GM21786 (cell line): ENCODE results near the gene DNAAF2.
"Not testable (repeated sequence)": the region's sequence is repeated elsewhere in the genome, so short reads cannot be mapped to it uniquely, and the experiment has no call there.

ENCODE experiments used
- ATAC-seq: cut with Tn5 transposase; IDR thresholded peaks from one replicate; pipeline ENCODE4 v1.9.1; 2021; ENCODE audit not compliant: unreplicated experiment

DNAAF2 gene

GRCh38 chr14:49634547-49635334 is at the start of gene DNAAF2:
Gene DNAAF2, minus strand, starts transcription at chr14:49635244. Its CDS starts 95 bp downstream, at chr14:49635149.
- peak; percentile 30 for ATAC-seq

DNA sequence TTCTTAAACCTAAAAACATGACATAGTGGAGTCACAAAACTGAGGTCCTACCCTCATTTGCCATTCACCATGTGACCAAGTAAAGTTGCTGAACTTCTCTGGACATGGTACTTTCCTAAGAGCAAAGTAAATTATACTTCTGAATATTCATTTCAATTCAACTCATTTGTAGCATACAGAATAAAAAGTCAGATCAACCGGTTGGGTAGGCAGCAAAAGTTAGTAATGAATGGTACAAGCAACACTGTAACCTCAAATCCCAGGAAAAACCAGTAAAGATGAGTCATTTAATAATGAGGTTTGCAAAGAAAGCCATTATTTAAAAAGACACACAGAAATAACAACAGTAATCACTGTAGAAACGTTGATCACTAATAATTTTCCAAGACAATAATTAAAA is 44.2 kb upstream of the DNAAF2 start:
- ATAC-seq, result no peak

GRCh38 chr14:49677643-49678042 is 42.6 kb upstream of the DNAAF2 start:
- no peak for ATAC-seq

- ATAC-seq, result no peak
Measured at GRCh38 chr14:49673586-49673985, 38.5 kb upstream of the DNAAF2 start.

DNA sequence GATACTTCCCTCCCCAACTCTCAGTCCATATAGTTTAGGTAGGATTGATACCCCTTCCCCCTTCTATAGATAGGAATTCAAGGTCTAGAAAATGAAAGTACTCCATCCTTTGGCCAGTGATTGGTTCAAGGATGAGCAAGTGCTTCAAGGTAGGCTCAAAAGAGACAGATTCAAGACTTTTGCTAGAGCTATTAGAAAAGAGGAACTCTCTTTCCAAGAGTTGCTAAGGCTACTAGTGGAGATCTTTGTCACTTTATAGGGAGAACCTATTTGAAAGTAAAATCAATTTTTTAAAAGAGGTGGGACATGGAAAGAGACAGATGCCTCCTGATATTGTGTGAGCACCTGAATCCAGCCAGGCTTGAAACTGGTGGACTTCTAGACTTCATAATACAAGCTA is 35.4 kb upstream of the DNAAF2 start:
- no peak for ATAC-seq

GRCh38 chr14:49659526-49660455 is 24.7 kb upstream of the DNAAF2 start:
- no peak for ATAC-seq

DNA sequence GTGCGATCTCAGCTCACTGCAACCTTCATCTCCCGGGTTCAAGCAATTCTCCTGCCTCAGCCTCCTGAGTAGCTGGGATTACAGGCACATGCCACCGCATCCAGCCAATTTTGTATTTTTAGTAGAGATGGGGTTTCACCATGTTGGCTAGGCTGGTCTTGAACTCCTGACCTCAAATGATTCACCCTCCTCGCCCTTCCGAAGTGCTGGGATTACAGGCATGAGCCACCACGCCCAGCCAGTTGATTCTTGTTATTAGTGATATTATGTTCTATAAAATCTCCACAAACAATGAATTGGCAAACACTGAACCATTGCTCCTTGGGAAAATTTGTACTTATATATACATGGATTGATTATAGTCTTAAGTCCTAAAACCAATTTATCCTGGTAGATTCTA is 22.5 kb upstream of the DNAAF2 start:
- not testable (repeated sequence) for ATAC-seq

- ATAC-seq, result no peak
Measured at GRCh38 chr14:49654511-49654910, 19.5 kb upstream of the DNAAF2 start.

- ATAC-seq, result no peak
Measured at GRCh38 chr14:49653508-49653907, 18.5 kb upstream of the DNAAF2 start.

GRCh38 chr14:49642163-49642562 is 7.1 kb upstream of the DNAAF2 start:
- ATAC-seq, result no peak

DNA sequence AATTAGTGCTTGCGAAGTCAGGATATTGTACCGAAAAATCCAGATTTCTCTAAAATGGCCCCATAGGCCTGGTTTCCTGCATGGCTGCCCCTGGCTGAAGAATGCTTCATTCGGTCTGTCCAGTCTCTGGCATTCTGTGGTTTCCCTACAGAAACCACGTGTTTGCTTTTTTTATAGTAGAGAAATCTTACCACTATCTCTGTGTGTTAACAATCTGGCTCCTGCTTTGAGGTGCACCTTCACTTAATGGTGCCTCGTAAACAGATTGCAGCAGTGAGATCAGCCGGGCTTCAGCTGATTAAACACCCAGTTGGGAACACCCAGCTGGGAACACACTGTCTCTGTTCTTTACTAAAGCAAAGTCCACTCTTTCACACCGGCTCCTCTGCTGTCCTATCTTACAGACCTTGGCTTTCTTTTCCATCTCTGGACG is 6.7 kb upstream of the DNAAF2 start:
- ATAC-seq, result no peak

GRCh38 chr14:49640540-49641417 is 5.7 kb upstream of the DNAAF2 start:
- no peak for ATAC-seq

DNA sequence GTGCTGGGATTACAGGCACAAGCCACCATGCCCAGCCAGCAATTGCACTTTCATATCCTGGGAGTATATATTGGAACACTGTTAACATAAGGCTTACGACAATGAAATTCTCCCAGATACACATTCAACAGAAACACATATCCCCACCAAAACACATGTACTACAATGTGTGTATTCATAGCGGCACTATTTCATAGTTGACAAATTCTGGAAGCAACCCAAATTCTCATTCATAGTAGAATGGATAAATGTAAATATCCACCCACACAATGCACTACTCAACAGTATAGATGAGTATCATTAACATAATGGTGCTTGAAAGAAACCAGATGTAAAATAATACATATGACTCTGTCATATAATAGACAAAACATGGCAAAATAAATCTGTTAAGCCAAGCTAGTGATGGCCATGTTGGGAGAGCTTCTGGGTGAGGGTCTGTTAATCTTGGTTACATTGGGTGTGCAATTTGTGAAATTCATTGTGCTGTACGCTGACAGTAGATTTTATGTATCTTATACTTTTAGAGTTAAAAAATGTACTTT is 2.6 kb upstream of the DNAAF2 start:
- no peak for ATAC-seq

GRCh38 chr14:49636866-49637265 is 1.8 kb upstream of the DNAAF2 start:
- ATAC-seq, result no peak

GRCh38 chr14:49633640-49634546 is 1.2 kb downstream of the DNAAF2 start:
- ATAC-seq, result peak; percentile 78

GRCh38 chr14:49623941-49624839 is 10.9 kb downstream of the DNAAF2 start:
- ATAC-seq, result no peak

GRCh38 chr14:49623387-49623786 is 11.7 kb downstream of the DNAAF2 start:
- ATAC-seq, result no peak

GRCh38 chr14:49622022-49622607 is 12.9 kb downstream of the DNAAF2 start:
- no peak for ATAC-seq
